Thymus (tissue), 14 donors: ENCODE results near the gene PLAAT4. TPM values are rescaled to one million over a fixed set of nuclear protein-coding genes. Genes with fewer than 3 reads are reported as not detected.

Experiments used
- DNase-seq, 9 donors: peaks; one replicate each; pipeline ENCODE4 v3.0.0-alpha.2; 2013; ENCODE audit warnings: low spot score in 9 of 9, low read depth in 6 of 9, missing footprints in 1 of 9
- H3K27ac ChIP-seq, 2 donors: one replicate each; pipeline ENCODE4 v1.5.1; 2013; ENCODE audit warnings: control low read depth in 1 of 2, low read depth in 1 of 2, low read length in 1 of 2, mild to moderate bottlenecking in 1 of 2, moderate library complexity in 1 of 2
- H3K27me3 ChIP-seq, 2 donors: one replicate each; pipeline ENCODE4 v1.5.1; 2013; ENCODE audit warnings: low read length in 1 of 2; ENCODE audit not compliant: control insufficient read depth in 2 of 2, insufficient read depth in 1 of 2
- H3K36me3 ChIP-seq, 2 donors: one replicate each; pipeline ENCODE4 v1.5.1; 2013; ENCODE audit warnings: low read length in 1 of 2, mild to moderate bottlenecking in 1 of 2, moderate library complexity in 1 of 2; ENCODE audit not compliant: control insufficient read depth in 2 of 2, insufficient read depth in 2 of 2
- H3K4me1 ChIP-seq, 2 donors: one replicate each; pipeline ENCODE4 v1.5.1; 2013; ENCODE audit warnings: low read length in 2 of 2; ENCODE audit not compliant: control insufficient read depth in 2 of 2, insufficient read depth in 2 of 2
- H3K4me3 ChIP-seq, 2 donors: one replicate each; pipeline ENCODE4 v1.5.1; 2013; ENCODE audit warnings: low read length in 2 of 2, control low read depth in 1 of 2, mild to moderate bottlenecking in 1 of 2
- H3K9me3 ChIP-seq, 2 donors: one replicate each; pipeline ENCODE4 v1.5.1; 2013; ENCODE audit warnings: low read length in 1 of 2, mild to moderate bottlenecking in 1 of 2; ENCODE audit not compliant: control insufficient read depth in 2 of 2, insufficient read depth in 1 of 2
- WGBS: extraction: QIAGEN DNeasy Blood & Tissue Kit; methylation state at CpG from one replicate; pipeline ENCODE4 v1.1.7; 2013; 5-methylcytosine and 5-hydroxymethylcytosine counted together
- long read RNA-seq, 10 donors: transcript quantifications; one replicate each; lab custom pipeline, GENCODE V29; 2026
- polyA plus RNA-seq: library from polyadenylated mRNA; stranded (reverse); fragments of 200-250 nt; gene quantifications from one replicate; pipeline ENCODE4 v1.2.3, GENCODE V29; 2013
- total RNA-seq: library from RNA; stranded (reverse); fragments of 120-200 nt; gene quantifications from one replicate; pipeline ENCODE4 v1.2.4, GENCODE V29; 2013
- donor health status: healthy.

The PLAAT4 gene
- total RNA-seq: 68.3 TPM
- polyA plus RNA-seq: 109 TPM
- long read RNA-seq, donor 1, partial matches to known transcripts: 0 of 1 reads
- long read RNA-seq, donor 1, other reads (novel, unspliced or antisense): 0 of 1 reads
- long read RNA-seq, donor 2: 0 reads
- long read RNA-seq, donor 3, transcript RARRES3-201 (4 exons, 749 nt): major isoform, 24 of 27 reads
- long read RNA-seq, donor 3, partial matches to known transcripts: 0 of 27 reads
- long read RNA-seq, donor 3, other reads (novel, unspliced or antisense): 0 of 27 reads
- long read RNA-seq, donor 4, transcript RARRES3-201 (4 exons, 749 nt): major isoform, 13 of 18 reads
- long read RNA-seq, donor 4, partial matches to known transcripts: 5 of 18 reads
- long read RNA-seq, donor 4, other reads (novel, unspliced or antisense): 0 of 18 reads
- long read RNA-seq, donor 5, transcript RARRES3-201 (4 exons, 749 nt): major isoform, 33 of 44 reads
- long read RNA-seq, donor 5, partial matches to known transcripts: 6 of 44 reads
- long read RNA-seq, donor 5, other reads (novel, unspliced or antisense): 0 of 44 reads
- long read RNA-seq, donor 6, transcript RARRES3-201 (4 exons, 749 nt): major isoform, 6 of 11 reads
- long read RNA-seq, donor 6, partial matches to known transcripts: 5 of 11 reads
- long read RNA-seq, donor 6, other reads (novel, unspliced or antisense): 0 of 11 reads
- long read RNA-seq, donor 7, transcript RARRES3-201 (4 exons, 749 nt): major isoform, 15 of 17 reads
- long read RNA-seq, donor 7, partial matches to known transcripts: 0 of 17 reads
- long read RNA-seq, donor 7, other reads (novel, unspliced or antisense): 0 of 17 reads
- long read RNA-seq, donor 8, transcript RARRES3-201 (4 exons, 749 nt): major isoform, 10 of 10 reads
- long read RNA-seq, donor 8, partial matches to known transcripts: 0 of 10 reads
- long read RNA-seq, donor 8, other reads (novel, unspliced or antisense): 0 of 10 reads
- long read RNA-seq, donor 9, transcript RARRES3-201 (4 exons, 749 nt): major isoform, 7 of 8 reads
- long read RNA-seq, donor 9, partial matches to known transcripts: 0 of 8 reads
- long read RNA-seq, donor 9, other reads (novel, unspliced or antisense): 0 of 8 reads
- long read RNA-seq, donor 10, transcript RARRES3-201 (4 exons, 749 nt): major isoform, 8 of 8 reads
- long read RNA-seq, donor 10, partial matches to known transcripts: 0 of 8 reads
- long read RNA-seq, donor 10, other reads (novel, unspliced or antisense): 0 of 8 reads

- H3K27me3 ChIP-seq: no peaks in the 10 kb centered on the region
- WGBS: 22% methylated on average over 10 of the region's 10 CpGs
- peaks cover 12 to 32% of the 10 kb centered on the region in 2 donors for H3K4me1 ChIP-seq
- peak in 2 of 9 donors; percentile 56 to 77 for DNase-seq
- peak within 1 kb of the TSS; percentile 82 to 84 for H3K27ac ChIP-seq
- H3K4me3 ChIP-seq: peak within 1 kb of the TSS; percentile 52 to 54
- no peaks in the 10 kb centered on the region for H3K9me3 ChIP-seq
- H3K36me3 ChIP-seq: peaks cover 0 to 2% of the 10 kb centered on the region in 2 donors
These were observed at the start of gene PLAAT4 for GRCh38 chr11:63536669-63537292. TSS of gene PLAAT4 (plus strand) at chr11:63536808. CDS start at chr11:63536869, 61 bp downstream.

DNA sequence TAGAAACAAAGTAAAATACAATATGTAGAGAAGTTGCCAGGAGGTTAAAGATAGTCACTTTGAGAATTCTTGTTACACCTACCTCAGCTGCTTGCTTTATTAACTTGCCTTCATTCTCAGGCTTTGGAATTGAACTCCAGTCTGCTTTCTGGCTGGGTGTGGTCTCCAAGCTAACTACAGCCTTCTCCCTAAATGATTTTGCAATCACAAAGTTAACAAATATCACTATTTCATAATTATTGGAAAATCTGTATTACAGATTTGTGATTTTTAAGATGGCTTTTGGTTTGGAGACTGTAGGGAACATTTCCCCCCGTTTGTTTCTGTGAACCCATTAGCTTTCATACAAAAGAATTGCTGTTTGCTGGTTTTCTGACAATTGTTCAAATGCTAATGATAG, 47.8 kb upstream of the PLAAT4 start:
- no peaks in the 10 kb centered on the region for H3K36me3 ChIP-seq
- H3K27me3 ChIP-seq: peaks cover 3 to 29% of the 10 kb centered on the region in 2 donors
- H3K4me1 ChIP-seq: peaks cover 7 to 19% of the 10 kb centered on the region in 2 donors
- no peak for DNase-seq
- H3K9me3 ChIP-seq: no peaks in the 10 kb centered on the region
- 93% methylated on average over 1 of the region's 1 CpG for WGBS
- no peak overlapping the region for H3K27ac ChIP-seq
- H3K4me3 ChIP-seq: no peak overlapping the region

DNA sequence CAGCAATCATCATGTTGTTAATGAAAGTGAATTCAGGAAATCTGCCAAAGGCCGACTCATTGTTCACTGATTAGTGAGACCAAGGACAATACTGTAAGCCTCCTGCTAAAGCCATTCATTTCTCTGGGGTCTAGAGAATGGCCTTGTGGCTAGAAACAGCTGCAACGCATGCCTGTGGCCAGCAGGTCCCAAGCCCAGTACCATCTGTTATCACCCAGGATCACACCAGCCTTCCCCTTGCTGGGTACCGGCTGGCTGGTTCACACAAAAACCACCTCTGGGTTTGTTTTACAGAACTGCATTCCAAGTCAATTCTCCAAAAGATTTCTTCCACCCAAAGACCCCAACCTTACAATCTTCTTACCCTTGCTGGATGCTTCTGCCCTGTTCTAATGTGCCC, 46.7 kb upstream of the PLAAT4 start:
- Histone ChIP-seq H3K27me3 (peaks cover 3 to 29% of the 10 kb centered on the region in 2 donors), H3K4me1 (peaks cover 7 to 19% of the 10 kb centered on the region in 2 donors), H3K27ac (no peak overlapping the region), H3K4me3 (no peak overlapping the region), H3K36me3 (no peaks in the 10 kb centered on the region), H3K9me3 (no peaks in the 10 kb centered on the region)
- WGBS: 65% methylated on average over 3 of the region's 3 CpGs
- no peak for DNase-seq

DNA sequence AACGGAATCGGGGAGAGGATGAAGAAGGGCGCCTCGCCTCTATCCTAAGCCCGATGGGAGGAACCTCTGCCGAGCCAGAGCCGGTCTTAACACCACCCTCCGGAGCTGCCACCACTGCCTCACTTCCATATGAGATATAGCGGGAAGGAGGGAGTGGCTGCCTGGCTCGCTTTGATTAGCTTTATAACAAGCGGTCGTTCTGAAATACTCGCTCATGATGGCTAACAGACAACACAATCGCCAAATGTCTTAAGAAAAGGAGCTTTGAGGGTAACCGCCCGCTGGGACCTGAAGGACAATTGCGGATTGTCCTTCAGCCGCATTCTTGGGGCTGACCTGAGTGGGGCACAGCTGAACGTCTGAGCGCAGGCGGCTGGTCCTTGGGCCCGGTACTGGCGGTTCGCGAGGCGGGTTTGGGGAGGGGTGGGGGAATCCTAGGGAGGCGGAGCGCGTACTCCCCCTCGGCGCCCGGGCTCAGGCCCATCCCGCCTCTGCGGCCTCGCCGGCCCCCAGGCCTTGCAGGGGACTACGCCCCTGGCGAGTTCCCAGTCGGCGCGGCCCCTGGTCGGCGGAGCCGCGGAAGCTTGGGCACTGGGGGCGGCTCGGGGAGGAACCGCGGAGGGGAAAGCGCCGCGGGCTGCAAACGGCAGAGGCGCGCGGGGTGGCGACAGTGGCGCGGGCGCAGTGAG, 45.9 kb upstream of the PLAAT4 start, which contains the start of gene PLAAT5:
PLAAT5 (minus strand) TSS at position 617 of the 689 bp plus-strand sequence; CDS start at position 484, 133 bp downstream.
- peaks cover 3 to 29% of the 10 kb centered on the region in 2 donors for H3K27me3 ChIP-seq
- H3K36me3 ChIP-seq: no peaks in the 10 kb centered on the region
- 18% methylated on average over 60 of the region's 60 CpGs for WGBS
- H3K4me1 ChIP-seq: peaks cover 7 to 19% of the 10 kb centered on the region in 2 donors
- no peaks in the 10 kb centered on the region for H3K9me3 ChIP-seq
- H3K27ac ChIP-seq: no peak within 1 kb of the TSS
- DNase-seq: peak in 2 of 9 donors; percentile 24 to 37
- peak within 1 kb of the TSS; percentile 25 to 57 for H3K4me3 ChIP-seq

- Histone ChIP-seq H3K4me3 (peak overlapping the region; percentile 25 to 57), H3K27ac (no peak overlapping the region), H3K4me1 (peaks cover 7 to 19% of the 10 kb centered on the region in 2 donors)
These were observed 45.4 kb upstream of the PLAAT4 start for GRCh38 chr11:63491240-63491587.

GRCh38 chr11:63491636-63492372, 44.8 kb upstream of the PLAAT4 start:
- Histone ChIP-seq H3K9me3 (no peaks in the 10 kb centered on the region), H3K4me3 (peak overlapping the region; percentile 25 to 57), H3K27ac (no peak overlapping the region), H3K36me3 (no peaks in the 10 kb centered on the region), H3K27me3 (peaks cover 3 to 29% of the 10 kb centered on the region in 2 donors), H3K4me1 (peaks cover 7 to 19% of the 10 kb centered on the region in 2 donors)
- DNase-seq: peak in 6 of 9 donors; percentile 7 to 71 (median 38)
- WGBS: 55% methylated on average over 11 of the region's 11 CpGs

More at GRCh38 chr11:63491240-63491587, 45.4 kb upstream of the PLAAT4 start:
- H3K36me3 ChIP-seq: no peaks in the 10 kb centered on the region
- WGBS: 4% methylated on average over 13 of the region's 13 CpGs
- no peak for DNase-seq
- H3K27me3 ChIP-seq: peaks cover 3 to 29% of the 10 kb centered on the region in 2 donors
- no peaks in the 10 kb centered on the region for H3K9me3 ChIP-seq

DNA sequence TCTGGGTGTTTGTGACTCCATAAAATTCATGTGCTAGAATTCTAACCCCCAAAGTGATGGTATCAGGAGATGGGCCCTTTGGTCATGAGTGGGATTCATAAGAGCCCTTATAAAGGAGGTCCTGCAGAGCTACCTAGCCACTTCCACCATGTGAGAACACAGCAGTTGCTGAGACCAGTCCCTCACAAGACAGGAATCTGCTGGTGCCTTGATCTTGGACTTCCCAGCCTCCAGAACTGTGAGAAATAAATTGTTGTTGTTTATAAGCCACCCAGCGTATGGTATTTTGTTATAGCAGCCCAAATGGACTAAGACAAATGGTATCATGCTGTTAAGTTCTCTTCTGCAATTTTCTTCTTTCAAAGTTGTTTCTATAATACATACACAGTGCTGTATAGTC, 44.2 kb upstream of the PLAAT4 start:
- H3K27ac ChIP-seq: no peak overlapping the region
- H3K27me3 ChIP-seq: peaks cover 3 to 29% of the 10 kb centered on the region in 2 donors
- no peak for DNase-seq
- no peaks in the 10 kb centered on the region for H3K36me3 ChIP-seq
- no peaks in the 10 kb centered on the region for H3K9me3 ChIP-seq
- no peak overlapping the region for H3K4me3 ChIP-seq
- WGBS: 99% methylated on average over 1 of the region's 1 CpG
- H3K4me1 ChIP-seq: peaks cover 7 to 19% of the 10 kb centered on the region in 2 donors
